Right renal cortex interstitium (tissue), 3 donors: ENCODE results near the gene PLEKHD1. TPM values are rescaled to one million over a fixed set of nuclear protein-coding genes. Genes with fewer than 3 reads are reported as not detected.

Experiments used
- DNase-seq, 3 donors: peaks; one replicate each; pipeline ENCODE4 v3.0.0-alpha.2; 2013; ENCODE audit warnings: low read depth in 3 of 3, low spot score in 2 of 3
- polyA plus RNA-seq, 3 donors: library from polyadenylated mRNA; unstranded; fragments of 120-200 nt; gene quantifications; one replicate each; pipeline ENCODE4 v1.2.1, GENCODE V29; 2013; ENCODE audit not compliant: insufficient read length in 3 of 3

Gene PLEKHD1
- polyA plus RNA-seq, 3 donors: 3.9 to 5.7 (median 3.9) TPM

GRCh38 chr14:69505338-69506240, 21.1 kb downstream of the PLEKHD1 start:
- no peak for DNase-seq

GRCh38 chr14:69506241-69506595, 21.7 kb downstream of the PLEKHD1 start:
- DNase-seq: no peak

GRCh38 chr14:69518289-69519101, 34.0 kb downstream of the PLEKHD1 start:
- DNase-seq: peak in 1 of 3 donors; percentile 6

GRCh38 chr14:69519204-69520100, 34.9 kb downstream of the PLEKHD1 start:
- DNase-seq: peak; percentile 23 to 44 (median 29)

GRCh38 chr14:69522026-69522425, 37.5 kb downstream of the PLEKHD1 start:
- DNase-seq: no peak

GRCh38 chr14:69525896-69526295, 41.4 kb downstream of the PLEKHD1 start:
- no peak for DNase-seq

- DNase-seq: no peak
Observed at GRCh38 chr14:69527635-69528034, 43.1 kb downstream of the PLEKHD1 start.

- DNase-seq: no peak
Observed at GRCh38 chr14:69528143-69528542, 43.6 kb downstream of the PLEKHD1 start.

- DNase-seq: no peak
Observed at GRCh38 chr14:69528930-69529329, 44.4 kb downstream of the PLEKHD1 start.

- no peak for DNase-seq
Observed at GRCh38 chr14:69529563-69529962, 45.0 kb downstream of the PLEKHD1 start.

GRCh38 chr14:69530095-69530494, 45.6 kb downstream of the PLEKHD1 start:
- no peak for DNase-seq

- DNase-seq: no peak
Observed at GRCh38 chr14:69531135-69531534, 46.6 kb downstream of the PLEKHD1 start.

GRCh38 chr14:69532561-69533340, 48.2 kb downstream of the PLEKHD1 start:
- DNase-seq: no peak

- peak in 1 of 3 donors; percentile 50 for DNase-seq
Observed at GRCh38 chr14:69535230-69535848, 50.8 kb downstream of the PLEKHD1 start.

- DNase-seq: no peak
Observed at GRCh38 chr14:69536971-69537370, 52.4 kb downstream of the PLEKHD1 start.

- no peak for DNase-seq
Observed at GRCh38 chr14:69537900-69538299, 53.4 kb downstream of the PLEKHD1 start.

GRCh38 chr14:69538766-69539165, 54.2 kb downstream of the PLEKHD1 start:
- no peak for DNase-seq

GRCh38 chr14:69539631-69540410, 55.3 kb downstream of the PLEKHD1 start:
- DNase-seq: no peak
